IPS-NIHi7 (cell line): ENCODE data around the gene NCOA3.
A peak's percentile ranks its signal among the peaks of the same experiment; 100 is the strongest.
"Not testable (repeated sequence)": the region's sequence is repeated elsewhere in the genome, so short reads cannot be mapped to it uniquely, and the experiment has no call there.

Experiments
- DNase-seq: peaks from one replicate; pipeline ENCODE4 v3.0.0; 2012; ENCODE audit warnings: mixed read lengths; ENCODE audit errors: extremely low spot score

Gene NCOA3

DNA sequence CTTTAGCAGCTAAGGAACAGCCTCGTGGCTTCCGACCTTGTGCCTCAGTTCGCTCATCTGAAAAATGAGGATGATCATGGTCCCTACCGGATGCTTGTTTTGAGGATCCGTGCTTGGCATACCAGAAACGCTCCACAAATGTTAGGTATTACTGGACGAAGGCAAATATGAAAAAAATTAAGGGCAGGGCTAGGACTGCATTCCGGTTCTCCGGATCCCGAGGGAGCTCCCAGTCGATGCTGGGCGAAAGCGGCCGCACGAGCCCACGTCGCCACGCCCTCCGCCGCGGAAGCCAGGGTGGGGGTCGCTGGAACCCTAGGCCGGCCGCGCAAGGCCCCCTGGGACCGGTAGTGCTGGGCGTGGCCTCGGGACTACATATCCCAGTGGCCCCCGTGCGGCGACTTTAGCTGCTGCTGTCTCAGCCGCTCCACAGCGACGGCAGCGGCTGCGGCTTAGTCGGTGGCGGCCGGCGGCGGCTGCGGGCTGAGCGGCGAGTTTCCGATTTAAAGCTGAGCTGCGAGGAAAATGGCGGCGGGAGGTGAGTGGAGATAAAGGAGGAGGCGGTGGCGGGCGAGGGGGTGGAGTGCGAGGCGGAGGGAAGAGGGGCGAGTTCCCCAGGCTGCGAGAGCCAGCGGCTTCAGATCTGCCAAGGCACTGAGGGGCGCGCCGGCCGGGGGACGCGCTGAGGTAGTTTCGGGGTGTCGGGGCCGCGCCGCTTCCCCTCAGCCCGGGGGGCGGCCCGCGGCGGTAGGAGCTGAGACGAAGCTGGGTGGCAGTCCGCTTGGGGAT lies at the start of gene NCOA3:
Gene NCOA3, plus strand, starts transcription at position 406 of the 789 bp plus-strand sequence. CDS start 120,361 bp downstream, outside the sequence.
- peak; percentile 99 for DNase-seq

DNA sequence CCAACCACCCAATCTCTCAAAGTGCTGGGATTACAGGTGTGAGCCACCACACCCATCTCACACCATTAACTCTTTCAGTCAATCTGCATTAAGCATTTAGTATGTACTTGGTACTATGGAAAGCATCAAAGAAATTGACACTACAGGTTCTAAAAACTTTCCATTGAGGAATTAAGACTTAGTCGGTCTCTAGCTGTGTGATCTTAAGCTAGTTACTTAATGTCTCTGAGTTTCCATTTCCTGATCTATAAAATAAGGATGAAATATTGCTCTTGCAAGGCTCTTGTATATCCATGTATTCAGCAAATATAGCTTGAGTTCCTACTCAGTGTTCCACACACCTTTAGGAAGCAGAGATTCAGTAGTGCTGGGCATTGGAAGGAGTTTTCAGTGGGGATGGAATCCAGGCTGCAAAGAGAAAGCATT lies 48.9 kb upstream of the NCOA3 start:
- no peak for DNase-seq

- no peak for DNase-seq
Observed at GRCh38 chr20:47453167-47453782, 48.4 kb upstream of the NCOA3 start.

GRCh38 chr20:47454298-47455132 lies 47.2 kb upstream of the NCOA3 start:
- no peak for DNase-seq

- no peak for DNase-seq
Observed at GRCh38 chr20:47455133-47456040, 46.3 kb upstream of the NCOA3 start.

GRCh38 chr20:47456041-47456537 lies 45.6 kb upstream of the NCOA3 start:
- no peak for DNase-seq

GRCh38 chr20:47456952-47457724 lies 44.5 kb upstream of the NCOA3 start:
- no peak for DNase-seq

- not testable (repeated sequence) for DNase-seq
Observed at GRCh38 chr20:47458280-47459050, 43.2 kb upstream of the NCOA3 start.

DNA sequence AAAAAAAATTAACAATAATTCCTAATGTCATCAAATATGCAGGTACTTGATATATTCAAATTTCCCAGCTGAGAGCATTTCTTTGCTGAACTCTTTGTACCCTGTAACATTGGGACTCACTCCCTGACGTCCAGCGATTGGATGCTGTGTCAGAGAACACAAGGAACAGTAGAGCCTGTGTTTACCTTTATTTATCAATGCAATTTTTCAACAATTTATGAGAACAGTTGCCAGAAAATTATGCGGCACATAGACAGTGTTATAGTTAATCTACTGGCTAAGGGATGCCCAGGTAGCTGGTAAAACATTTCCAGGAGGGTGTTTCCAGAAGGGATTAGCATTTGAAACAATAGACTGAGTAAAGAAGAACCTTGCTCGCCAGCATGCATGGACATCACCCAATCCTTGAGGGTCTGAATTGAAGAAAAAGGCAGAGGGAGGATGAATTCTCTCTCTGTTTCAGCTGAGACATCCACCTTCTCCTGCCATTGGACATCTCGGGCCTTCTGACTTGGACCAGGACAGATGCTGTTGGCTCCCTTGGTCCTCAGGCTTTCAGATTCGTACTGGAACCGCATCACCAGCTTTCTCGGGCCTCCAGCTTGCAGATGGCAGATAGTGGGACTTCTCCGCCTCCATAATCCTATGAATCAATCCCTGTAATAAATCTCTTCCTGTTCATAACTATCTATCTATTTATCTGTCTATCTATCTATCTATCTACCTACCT lies 42.2 kb upstream of the NCOA3 start:
- no peak for DNase-seq

- not testable (repeated sequence) for DNase-seq
Observed at GRCh38 chr20:47460761-47461112, 41.0 kb upstream of the NCOA3 start.

DNA sequence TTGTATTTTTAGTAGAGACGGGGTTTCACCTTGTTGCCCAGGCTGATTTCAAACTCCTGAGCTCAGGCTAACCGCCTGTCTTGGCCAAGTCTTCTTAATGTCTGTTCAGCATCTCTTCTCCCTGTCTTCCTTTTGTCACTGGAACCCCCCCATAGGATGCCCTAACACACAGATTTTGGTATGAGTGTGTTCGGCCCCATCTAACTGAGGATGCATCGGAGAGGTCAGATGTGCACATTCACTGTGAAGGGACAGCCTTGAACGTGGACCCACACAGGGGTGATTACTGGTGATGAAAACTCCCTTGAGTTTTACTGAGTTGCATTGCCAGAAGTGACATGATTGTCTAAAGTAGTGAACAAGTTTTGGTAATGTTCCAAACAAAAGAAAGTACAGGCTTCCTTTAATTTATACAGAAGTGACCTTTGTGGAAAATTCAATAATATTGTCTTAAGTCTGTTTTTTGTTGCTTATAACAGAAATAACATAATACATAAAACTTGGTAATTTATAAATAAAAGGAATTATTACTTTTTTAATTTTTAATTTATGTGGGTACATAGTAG lies 40.5 kb upstream of the NCOA3 start:
- no peak for DNase-seq

DNA sequence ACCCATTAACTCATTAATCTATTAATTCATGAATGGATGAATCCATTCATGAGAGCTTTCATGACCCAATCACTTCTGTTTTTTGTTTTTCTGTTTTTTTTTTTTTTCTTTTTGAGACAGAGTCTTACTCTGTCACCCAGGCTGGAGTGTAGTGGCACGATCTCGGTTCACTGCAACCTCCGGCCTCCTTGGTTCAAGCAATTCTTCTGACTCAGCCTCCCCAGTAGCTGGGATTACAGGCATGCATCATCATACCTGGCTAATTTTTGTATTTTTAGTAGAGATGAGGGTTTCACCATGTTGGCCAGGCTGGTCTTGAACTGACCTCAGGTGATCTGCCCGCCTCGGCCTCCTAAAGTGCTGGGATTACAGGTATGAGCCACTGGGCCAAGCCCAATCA lies 39.8 kb upstream of the NCOA3 start:
- not testable (repeated sequence) for DNase-seq

GRCh38 chr20:47464380-47465101 lies 37.1 kb upstream of the NCOA3 start:
- no peak for DNase-seq

DNA sequence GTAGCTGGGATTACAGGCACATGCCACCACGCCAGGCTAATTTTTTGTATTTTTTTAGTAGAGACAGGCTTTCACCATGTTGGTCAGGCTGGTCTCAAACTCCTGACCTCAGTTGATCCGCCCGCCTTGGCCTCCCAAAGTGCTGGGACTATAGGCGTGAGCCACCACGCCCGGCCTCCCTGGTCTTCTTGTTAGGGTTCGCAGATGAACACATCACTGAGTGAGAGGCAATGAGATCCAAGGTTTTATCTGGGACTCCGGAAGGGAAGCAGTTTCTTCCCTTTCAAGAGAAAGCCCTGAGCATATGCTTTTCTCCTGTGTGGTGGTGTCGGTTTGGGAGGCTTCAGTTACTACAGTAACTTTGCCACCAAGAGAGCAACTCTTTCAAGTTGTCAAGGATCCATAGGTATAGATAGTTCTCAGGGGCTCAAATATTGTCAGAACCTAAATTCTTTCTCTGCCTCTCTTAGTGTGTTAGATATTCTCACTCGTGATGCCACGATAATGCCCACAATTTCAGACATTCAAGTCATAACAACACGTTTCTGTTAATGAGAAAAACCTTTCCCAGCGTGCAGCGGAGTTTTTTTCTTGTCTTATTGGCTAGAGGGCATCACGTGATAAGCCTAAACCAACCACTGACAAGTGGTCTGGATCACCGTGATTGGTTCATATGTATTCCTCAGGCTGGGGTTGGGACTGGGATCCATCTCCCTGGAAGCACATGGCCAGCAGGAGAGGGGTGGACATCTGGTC lies 36.2 kb upstream of the NCOA3 start:
- DNase-seq = no peak

GRCh38 chr20:47466213-47466612 lies 35.5 kb upstream of the NCOA3 start:
- no peak for DNase-seq

DNA sequence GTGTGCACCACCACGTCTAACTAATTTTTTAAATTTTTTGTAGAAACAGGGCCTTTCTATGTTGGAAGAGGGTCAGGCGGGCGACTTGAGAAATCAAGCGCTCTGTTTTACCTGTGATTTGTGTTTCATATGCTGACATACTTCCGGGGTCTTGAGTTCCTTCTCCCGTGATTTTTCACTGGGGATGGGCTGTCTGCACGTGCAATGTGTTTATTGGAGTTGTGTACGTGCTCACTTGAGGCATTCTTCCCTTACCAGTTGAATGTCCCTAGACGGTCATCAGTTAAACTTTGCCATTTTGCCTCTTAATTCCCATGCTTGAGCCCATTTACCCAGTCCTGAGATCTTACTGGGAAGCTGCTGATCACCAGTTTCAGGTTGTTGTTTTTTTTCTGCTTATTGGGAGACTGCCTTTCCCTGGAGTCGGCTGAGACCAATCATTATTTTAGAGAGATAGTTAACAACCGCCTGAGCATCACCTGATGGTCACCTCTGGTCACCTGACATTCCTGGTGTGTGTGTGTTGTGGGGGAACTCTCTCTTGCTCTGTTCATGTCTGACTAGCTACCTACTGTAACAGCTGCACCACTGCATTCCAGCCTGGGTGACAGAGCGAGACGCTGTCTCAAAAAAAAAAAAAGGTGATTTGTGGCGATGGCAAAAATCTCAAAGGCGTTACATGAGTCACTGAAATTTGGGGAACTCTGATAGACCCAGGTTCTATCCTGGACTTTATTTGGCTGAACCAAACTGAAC lies 34.8 kb upstream of the NCOA3 start:
- DNase-seq = no peak
